Mesendoderm (in vitro differentiated cells): ENCODE results near the gene KIF4A.
A peak's percentile ranks its signal among the peaks of the same experiment; 100 is the strongest.

Source experiments
- DNase-seq: peaks from one replicate; pipeline ENCODE4 v3.0.0; 2013
- H2AK5ac ChIP-seq: 2 replicates; pipeline ENCODE4 v1.6.1; 2013; ENCODE audit warnings: low read length, inconsistent platforms
- H2BK120ac ChIP-seq: 2 replicates; pipeline ENCODE4 v1.6.1; 2013; ENCODE audit warnings: low read depth, mild to moderate bottlenecking, low read length, moderate library complexity, mixed read lengths
- H2BK15ac ChIP-seq: replicated peaks from 2 replicates; pipeline ENCODE4 v1.6.1; 2013; ENCODE audit warnings: low read depth, mild to moderate bottlenecking, moderate library complexity
- H2BK5ac ChIP-seq: 2 replicates; pipeline ENCODE4 v1.6.1; 2013; ENCODE audit warnings: low read length, inconsistent platforms
- H3K18ac ChIP-seq: 2 replicates; pipeline ENCODE4 v1.6.1; 2013; ENCODE audit warnings: mild to moderate bottlenecking, low read length, mixed read lengths
- H3K23ac ChIP-seq: one replicate; pipeline ENCODE4 v1.6.1; 2013; ENCODE audit warnings: low read length
- H3K27ac ChIP-seq: 2 replicates; pipeline ENCODE4 v1.5.1; 2013; ENCODE audit warnings: low read depth, mild to moderate bottlenecking, inconsistent platforms, low read length, moderate library complexity
- H3K27me3 ChIP-seq: 2 replicates; pipeline ENCODE4 v1.6.1; 2013; ENCODE audit warnings: low read length, control low read depth, mild to moderate bottlenecking, inconsistent platforms; ENCODE audit not compliant: insufficient read depth, poor library complexity
- H3K36me3 ChIP-seq: 2 replicates; pipeline ENCODE4 v1.6.1; 2013; ENCODE audit warnings: low read length, inconsistent platforms; ENCODE audit not compliant: control insufficient read depth, insufficient read depth
- H3K4ac ChIP-seq: one replicate; pipeline ENCODE4 v1.6.1; 2013; ENCODE audit warnings: low read depth, mild to moderate bottlenecking, low read length, moderate library complexity
- H3K4me1 ChIP-seq: 2 replicates; pipeline ENCODE4 v1.6.1; 2013; ENCODE audit warnings: low read depth, low read length, inconsistent platforms; ENCODE audit not compliant: control insufficient read depth
- H3K4me2 ChIP-seq: 2 replicates; pipeline ENCODE4 v1.6.1; 2013; ENCODE audit warnings: low read length
- H3K4me3 ChIP-seq: 2 replicates; pipeline ENCODE4 v1.5.1; 2013; ENCODE audit warnings: mild to moderate bottlenecking, low read length
- H3K56ac ChIP-seq: one replicate; pipeline ENCODE4 v1.6.1; 2013; ENCODE audit warnings: low read length
- H3K79me1 ChIP-seq: 2 replicates; pipeline ENCODE4 v1.6.1; 2013; ENCODE audit warnings: low read length, inconsistent platforms
- H3K79me2 ChIP-seq: 2 replicates; pipeline ENCODE4 v1.6.1; 2013; ENCODE audit warnings: mild to moderate bottlenecking, low read length; ENCODE audit not compliant: control insufficient read depth, insufficient read depth
- H3K9ac ChIP-seq: 2 replicates; pipeline ENCODE4 v1.6.1; 2013; ENCODE audit warnings: low read length, inconsistent platforms
- H4K5ac ChIP-seq: one replicate; pipeline ENCODE4 v1.6.1; 2013; ENCODE audit warnings: low read length
- H4K8ac ChIP-seq: one replicate; pipeline ENCODE4 v1.6.1; 2013; ENCODE audit warnings: low read depth, mild to moderate bottlenecking, control low read depth, low read length, moderate library complexity
- WGBS: extraction: QIAGEN DNeasy Blood & Tissue Kit; methylation state at CpG from one replicate; pipeline ENCODE4 v1.1.7; 2013; ENCODE audit warnings: low lambda C conversion rate, missing lambda C conversion rate; ENCODE audit not compliant: insufficient coverage; ENCODE audit errors: extremely low coverage; 5-methylcytosine and 5-hydroxymethylcytosine counted together

Gene KIF4A

GRCh38 chrX:70445951-70446350, 156.0 kb downstream of the KIF4A start:
- WGBS = no CpG with 5 or more reads among the region's 9 CpGs
- Histone ChIP-seq H3K4ac (no peak overlapping the region), H3K27ac (no peak overlapping the region), H3K79me1 (no peaks in the 10 kb centered on the region), H3K56ac (no peak overlapping the region), H3K27me3 (no peaks in the 10 kb centered on the region), H2BK120ac (no peak overlapping the region), H2AK5ac (no peak overlapping the region), H2BK15ac (no peak overlapping the region), H3K36me3 (no peaks in the 10 kb centered on the region), H3K4me3 (no peak overlapping the region), H4K8ac (no peak overlapping the region), H3K23ac (no peak overlapping the region), H3K4me1 (no peaks in the 10 kb centered on the region), H4K5ac (no peak overlapping the region), H2BK5ac (no peak overlapping the region), H3K4me2 (no peak overlapping the region), H3K18ac (no peak overlapping the region), H3K9ac (no peak overlapping the region), H3K79me2 (no peaks in the 10 kb centered on the region)
- no peak for DNase-seq

GRCh38 chrX:70446380-70447350, 156.8 kb downstream of the KIF4A start:
- H3K56ac ChIP-seq = no peak overlapping the region
- no peak overlapping the region for H3K27ac ChIP-seq
- H2AK5ac ChIP-seq = no peak overlapping the region
- WGBS = no CpG with 5 or more reads among the region's 16 CpGs
- no peak overlapping the region for H3K23ac ChIP-seq
- no peak overlapping the region for H4K8ac ChIP-seq
- no peak overlapping the region for H4K5ac ChIP-seq
- H3K4me3 ChIP-seq = no peak overlapping the region
- no peaks in the 10 kb centered on the region for H3K27me3 ChIP-seq
- no peak overlapping the region for H2BK5ac ChIP-seq
- no peak overlapping the region for H3K4ac ChIP-seq
- H3K4me1 ChIP-seq = no peaks in the 10 kb centered on the region
- H3K36me3 ChIP-seq = no peaks in the 10 kb centered on the region
- no peak for DNase-seq
- H2BK15ac ChIP-seq = no peak overlapping the region
- no peak overlapping the region for H3K9ac ChIP-seq
- no peaks in the 10 kb centered on the region for H3K79me2 ChIP-seq
- no peaks in the 10 kb centered on the region for H3K79me1 ChIP-seq
- H2BK120ac ChIP-seq = no peak overlapping the region
- H3K18ac ChIP-seq = no peak overlapping the region
- H3K4me2 ChIP-seq = no peak overlapping the region

- Histone ChIP-seq H3K56ac (no peak overlapping the region), H3K27ac (no peak overlapping the region), H2BK15ac (no peak overlapping the region), H3K9ac (no peak overlapping the region), H4K5ac (no peak overlapping the region), H3K79me2 (no peaks in the 10 kb centered on the region), H3K79me1 (no peaks in the 10 kb centered on the region), H3K36me3 (no peaks in the 10 kb centered on the region), H3K18ac (no peak overlapping the region), H3K4me3 (no peak overlapping the region), H3K4ac (no peak overlapping the region), H3K27me3 (no peaks in the 10 kb centered on the region), H2BK120ac (no peak overlapping the region), H4K8ac (no peak overlapping the region), H2AK5ac (no peak overlapping the region), H2BK5ac (no peak overlapping the region), H3K4me2 (no peak overlapping the region), H3K23ac (no peak overlapping the region), H3K4me1 (no peaks in the 10 kb centered on the region)
- no peak for DNase-seq
- WGBS = no CpG with 5 or more reads among the region's 14 CpGs
These were observed 159.6 kb downstream of the KIF4A start for GRCh38 chrX:70449457-70449966.

- no peak overlapping the region for H4K8ac ChIP-seq
- no peaks in the 10 kb centered on the region for H3K27me3 ChIP-seq
- H3K9ac ChIP-seq = peak overlapping the region; percentile 68
- peak overlapping the region; percentile 52 for H3K18ac ChIP-seq
- peak overlapping the region; percentile 40 for H3K4me3 ChIP-seq
- H3K23ac ChIP-seq = no peak overlapping the region
- H3K4me1 ChIP-seq = no peaks in the 10 kb centered on the region
- no peak overlapping the region for H2BK120ac ChIP-seq
- peak overlapping the region; percentile 57 for H3K4me2 ChIP-seq
- no peak overlapping the region for H2BK5ac ChIP-seq
- H3K4ac ChIP-seq = no peak overlapping the region
- no peak overlapping the region for H4K5ac ChIP-seq
- no peaks in the 10 kb centered on the region for H3K79me1 ChIP-seq
- peaks cover 16% of the 10 kb centered on the region for H3K79me2 ChIP-seq
- no peak overlapping the region for H2BK15ac ChIP-seq
- peak; percentile 64 for DNase-seq
- no peak overlapping the region for H2AK5ac ChIP-seq
- no CpG with 5 or more reads among the region's 39 CpGs for WGBS
- H3K27ac ChIP-seq = peak overlapping the region; percentile 31
- peak overlapping the region; percentile 81 for H3K56ac ChIP-seq
- no peaks in the 10 kb centered on the region for H3K36me3 ChIP-seq
These were observed 162.3 kb downstream of the KIF4A start for GRCh38 chrX:70452143-70452733.

- Histone ChIP-seq H3K4me3 (no peak overlapping the region), H3K4me1 (no peaks in the 10 kb centered on the region), H2BK5ac (no peak overlapping the region), H3K27ac (no peak overlapping the region), H3K27me3 (no peaks in the 10 kb centered on the region), H3K79me2 (peaks cover 16% of the 10 kb centered on the region), H3K36me3 (no peaks in the 10 kb centered on the region), H2BK120ac (no peak overlapping the region), H3K18ac (no peak overlapping the region), H3K4me2 (no peak overlapping the region), H3K4ac (no peak overlapping the region), H3K79me1 (no peaks in the 10 kb centered on the region), H2AK5ac (no peak overlapping the region), H2BK15ac (no peak overlapping the region), H3K9ac (peak overlapping the region; percentile 68), H3K23ac (no peak overlapping the region), H4K5ac (no peak overlapping the region), H3K56ac (peak overlapping the region; percentile 81), H4K8ac (no peak overlapping the region)
- DNase-seq = no peak
- WGBS = no CpG with 5 or more reads among the region's 5 CpGs
These were observed 163.2 kb downstream of the KIF4A start for GRCh38 chrX:70453024-70453618.
